ENCODE results near the gene F7.

DNA sequence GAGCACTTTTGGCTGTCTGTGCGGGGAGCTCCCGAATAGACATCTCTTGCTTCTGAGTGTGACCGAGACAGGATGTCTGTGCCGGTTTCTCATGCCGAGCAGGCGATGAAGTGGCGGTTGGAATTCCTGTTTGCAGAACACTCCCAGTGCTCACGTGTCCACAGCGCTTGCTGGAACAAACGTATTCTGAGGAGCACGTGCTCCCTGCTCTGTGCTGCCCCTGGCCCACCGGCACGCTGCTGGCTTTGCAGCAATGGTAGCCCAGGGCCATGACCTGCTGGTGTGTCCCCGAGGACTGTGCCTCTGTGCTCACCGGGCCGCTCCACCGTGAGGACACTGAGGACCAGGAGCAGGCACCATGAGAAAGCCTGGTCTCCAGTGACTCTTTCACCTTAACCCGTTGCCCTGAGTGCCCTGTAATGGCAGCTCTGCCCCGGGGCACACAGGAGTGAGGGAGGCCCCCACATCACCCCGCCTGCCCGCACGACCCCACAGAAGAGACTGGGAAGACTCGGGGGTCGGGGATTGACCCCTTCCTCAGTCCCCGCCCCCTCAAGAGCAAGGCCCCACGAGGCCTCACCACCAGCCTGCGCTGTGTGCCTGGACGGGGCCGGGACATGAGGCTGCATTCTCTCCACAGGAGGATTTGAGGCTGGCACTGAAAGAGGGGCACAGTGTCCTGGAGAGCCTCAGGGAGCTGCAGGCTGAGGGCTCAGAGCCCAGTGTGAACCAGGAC is 40.0 kb upstream of the F7 start:
- TF ChIP-seq POLR2A (IDR thresholded peaks at IDR 0.05; ENCODE audit: low read depth, low read length) (no peak), POLR2AphosphoS5 (IDR thresholded peaks at IDR 0.05; ENCODE audit: low read depth, low read length) (no peak)
